ENCODE measurements around the gene ELMO1. TPM values are rescaled to one million over a fixed set of nuclear protein-coding genes. Genes with fewer than 3 reads are reported as not detected.

The ELMO1 gene
- total RNA-seq, 1 experiment from 2014 or later = 0.45 TPM

GRCh38 chr7:37284285-37284684 lies 164.4 kb downstream of the ELMO1 start:
- in situ Hi-C loops (cut with HindIII; ENCODE audit: low pct_unique_long_range_greater_than_20kb, low sequenced_read_pairs) = no loop called here
- DNase-seq (ENCODE audit: low read depth, low spot score) = no peak

GRCh38 chr7:37283716-37284115 lies 164.9 kb downstream of the ELMO1 start:
- no peak for DNase-seq (ENCODE audit: low read depth, low spot score)
- in situ Hi-C loops (cut with HindIII; ENCODE audit: low pct_unique_long_range_greater_than_20kb, low sequenced_read_pairs) = no loop called here

GRCh38 chr7:37282927-37283326 lies 165.7 kb downstream of the ELMO1 start:
- in situ Hi-C loops (cut with HindIII; ENCODE audit: low pct_unique_long_range_greater_than_20kb, low sequenced_read_pairs) = no loop called here
- DNase-seq (ENCODE audit: low read depth, low spot score) = no peak

GRCh38 chr7:37282093-37282444 lies 166.6 kb downstream of the ELMO1 start:
- in situ Hi-C loops (cut with HindIII; ENCODE audit: low pct_unique_long_range_greater_than_20kb, low sequenced_read_pairs) = no loop called here
- DNase-seq (ENCODE audit: low read depth, low spot score) = no peak

- in situ Hi-C loops (cut with HindIII; ENCODE audit: low pct_unique_long_range_greater_than_20kb, low sequenced_read_pairs) = no loop called here
Measured at GRCh38 chr7:37281368-37282092, 167.1 kb downstream of the ELMO1 start.

GRCh38 chr7:37277513-37277912 lies 171.2 kb downstream of the ELMO1 start:
- DNase-seq (ENCODE audit: low read depth, low spot score) = no peak
- in situ Hi-C loops (cut with HindIII; ENCODE audit: low pct_unique_long_range_greater_than_20kb, low sequenced_read_pairs) = no loop called here

More at GRCh38 chr7:37281368-37282092, 167.1 kb downstream of the ELMO1 start:
- DNase-seq (ENCODE audit: low read depth, low spot score) = no peak

GRCh38 chr7:37275078-37275710 lies 173.5 kb downstream of the ELMO1 start:
- DNase-seq (ENCODE audit: low read depth, low spot score) = no peak
- in situ Hi-C loops (cut with HindIII; ENCODE audit: low pct_unique_long_range_greater_than_20kb, low sequenced_read_pairs) = no loop called here

GRCh38 chr7:37273891-37274290 lies 174.8 kb downstream of the ELMO1 start:
- in situ Hi-C loops (cut with HindIII; ENCODE audit: low pct_unique_long_range_greater_than_20kb, low sequenced_read_pairs) = no loop called here
- no peak for DNase-seq (ENCODE audit: low read depth, low spot score)

GRCh38 chr7:37269711-37270508 lies 178.8 kb downstream of the ELMO1 start:
- DNase-seq (ENCODE audit: low read depth, low spot score) = no peak
- in situ Hi-C loops (cut with HindIII; ENCODE audit: low pct_unique_long_range_greater_than_20kb, low sequenced_read_pairs) = no loop called here

- no peak for DNase-seq (ENCODE audit: low read depth, low spot score)
- in situ Hi-C loops (cut with HindIII; ENCODE audit: low pct_unique_long_range_greater_than_20kb, low sequenced_read_pairs) = no loop called here
Measured at GRCh38 chr7:37267251-37267650, 181.4 kb downstream of the ELMO1 start.

- in situ Hi-C loops (cut with HindIII; ENCODE audit: low pct_unique_long_range_greater_than_20kb, low sequenced_read_pairs) = no loop called here
- DNase-seq (ENCODE audit: low read depth, low spot score) = no peak
Measured at GRCh38 chr7:37265876-37266275, 182.8 kb downstream of the ELMO1 start.

- in situ Hi-C loops (cut with HindIII; ENCODE audit: low pct_unique_long_range_greater_than_20kb, low sequenced_read_pairs) = no loop called here
Measured at GRCh38 chr7:37265006-37265405, 183.7 kb downstream of the ELMO1 start.

GRCh38 chr7:37262181-37262580 lies 186.5 kb downstream of the ELMO1 start:
- no peak for DNase-seq (ENCODE audit: low read depth, low spot score)
- in situ Hi-C loops (cut with HindIII; ENCODE audit: low pct_unique_long_range_greater_than_20kb, low sequenced_read_pairs) = no loop called here

More at GRCh38 chr7:37265006-37265405, 183.7 kb downstream of the ELMO1 start:
- no peak for DNase-seq (ENCODE audit: low read depth, low spot score)

- in situ Hi-C loops (cut with HindIII; ENCODE audit: low pct_unique_long_range_greater_than_20kb, low sequenced_read_pairs) = no loop called here
- DNase-seq (ENCODE audit: low read depth, low spot score) = no peak
Measured at GRCh38 chr7:37259319-37259821, 189.3 kb downstream of the ELMO1 start.

GRCh38 chr7:37256631-37257030 lies 192.0 kb downstream of the ELMO1 start:
- DNase-seq (ENCODE audit: low read depth, low spot score) = no peak
- in situ Hi-C loops (cut with HindIII; ENCODE audit: low pct_unique_long_range_greater_than_20kb, low sequenced_read_pairs) = no loop called here

GRCh38 chr7:37255327-37255944 lies 193.2 kb downstream of the ELMO1 start:
- no peak for DNase-seq (ENCODE audit: low read depth, low spot score)
- in situ Hi-C loops (cut with HindIII; ENCODE audit: low pct_unique_long_range_greater_than_20kb, low sequenced_read_pairs) = no loop called here

GRCh38 chr7:37251222-37251621 lies 197.4 kb downstream of the ELMO1 start:
- in situ Hi-C loops (cut with HindIII; ENCODE audit: low pct_unique_long_range_greater_than_20kb, low sequenced_read_pairs) = no loop called here
- no peak for DNase-seq (ENCODE audit: low read depth, low spot score)

GRCh38 chr7:37249240-37249639 lies 199.4 kb downstream of the ELMO1 start:
- DNase-seq (ENCODE audit: low read depth, low spot score) = no peak
- in situ Hi-C loops (cut with HindIII; ENCODE audit: low pct_unique_long_range_greater_than_20kb, low sequenced_read_pairs) = no loop called here

Measured in SK-MEL-5 (cell line).